Ishikawa (cell line): ENCODE data around the gene CHD9.

ENCODE experiments used
- EP300 ChIP-seq: IDR thresholded peaks from 2 replicates; pipeline ENCODE4 v1.6.1; 2012; ENCODE audit warnings: borderline replicate concordance
- TF ChIP-seq, protein P1 (sequence below): IDR thresholded peaks from 2 replicates; pipeline ENCODE4 v1.6.1; 2012

DNA sequence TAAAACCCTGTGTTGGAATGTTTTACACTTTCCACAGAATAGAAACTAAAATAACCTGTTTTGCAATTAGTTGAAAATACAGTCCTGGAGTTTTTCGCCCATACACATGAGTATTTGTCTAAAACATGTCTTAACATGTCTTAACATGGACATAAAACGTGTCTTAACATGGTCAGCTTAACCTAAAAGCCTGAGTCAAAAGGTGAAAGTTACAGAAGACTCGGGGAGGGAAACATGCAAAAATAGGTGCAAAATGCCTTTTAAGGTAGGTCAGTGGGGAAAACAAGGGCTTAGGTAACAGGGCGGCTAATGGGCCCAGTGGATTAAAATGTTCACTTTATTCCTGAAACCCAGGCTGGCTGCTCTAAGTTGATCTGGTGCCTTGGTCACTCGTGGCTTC, 323.3 kb downstream of the CHD9 start:
- TF ChIP-seq EP300, result no peak
- TF ChIP-seq, protein P1, sequence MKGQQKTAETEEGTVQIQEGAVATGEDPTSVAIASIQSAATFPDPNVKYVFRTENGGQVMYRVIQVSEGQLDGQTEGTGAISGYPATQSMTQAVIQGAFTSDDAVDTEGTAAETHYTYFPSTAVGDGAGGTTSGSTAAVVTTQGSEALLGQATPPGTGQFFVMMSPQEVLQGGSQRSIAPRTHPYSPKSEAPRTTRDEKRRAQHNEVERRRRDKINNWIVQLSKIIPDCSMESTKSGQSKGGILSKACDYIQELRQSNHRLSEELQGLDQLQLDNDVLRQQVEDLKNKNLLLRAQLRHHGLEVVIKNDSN, result no peak
